Measurements from ENCODE around the gene NOL4.
"Not testable (repeated sequence)": the region's sequence is repeated elsewhere in the genome, so short reads cannot be mapped to it uniquely, and the experiment has no call there.

Gene NOL4, protein sequence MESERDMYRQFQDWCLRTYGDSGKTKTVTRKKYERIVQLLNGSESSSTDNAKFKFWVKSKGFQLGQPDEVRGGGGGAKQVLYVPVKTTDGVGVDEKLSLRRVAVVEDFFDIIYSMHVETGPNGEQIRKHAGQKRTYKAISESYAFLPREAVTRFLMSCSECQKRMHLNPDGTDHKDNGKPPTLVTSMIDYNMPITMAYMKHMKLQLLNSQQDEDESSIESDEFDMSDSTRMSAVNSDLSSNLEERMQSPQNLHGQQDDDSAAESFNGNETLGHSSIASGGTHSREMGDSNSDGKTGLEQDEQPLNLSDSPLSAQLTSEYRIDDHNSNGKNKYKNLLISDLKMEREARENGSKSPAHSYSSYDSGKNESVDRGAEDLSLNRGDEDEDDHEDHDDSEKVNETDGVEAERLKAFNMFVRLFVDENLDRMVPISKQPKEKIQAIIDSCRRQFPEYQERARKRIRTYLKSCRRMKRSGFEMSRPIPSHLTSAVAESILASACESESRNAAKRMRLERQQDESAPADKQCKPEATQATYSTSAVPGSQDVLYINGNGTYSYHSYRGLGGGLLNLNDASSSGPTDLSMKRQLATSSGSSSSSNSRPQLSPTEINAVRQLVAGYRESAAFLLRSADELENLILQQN

DNA sequence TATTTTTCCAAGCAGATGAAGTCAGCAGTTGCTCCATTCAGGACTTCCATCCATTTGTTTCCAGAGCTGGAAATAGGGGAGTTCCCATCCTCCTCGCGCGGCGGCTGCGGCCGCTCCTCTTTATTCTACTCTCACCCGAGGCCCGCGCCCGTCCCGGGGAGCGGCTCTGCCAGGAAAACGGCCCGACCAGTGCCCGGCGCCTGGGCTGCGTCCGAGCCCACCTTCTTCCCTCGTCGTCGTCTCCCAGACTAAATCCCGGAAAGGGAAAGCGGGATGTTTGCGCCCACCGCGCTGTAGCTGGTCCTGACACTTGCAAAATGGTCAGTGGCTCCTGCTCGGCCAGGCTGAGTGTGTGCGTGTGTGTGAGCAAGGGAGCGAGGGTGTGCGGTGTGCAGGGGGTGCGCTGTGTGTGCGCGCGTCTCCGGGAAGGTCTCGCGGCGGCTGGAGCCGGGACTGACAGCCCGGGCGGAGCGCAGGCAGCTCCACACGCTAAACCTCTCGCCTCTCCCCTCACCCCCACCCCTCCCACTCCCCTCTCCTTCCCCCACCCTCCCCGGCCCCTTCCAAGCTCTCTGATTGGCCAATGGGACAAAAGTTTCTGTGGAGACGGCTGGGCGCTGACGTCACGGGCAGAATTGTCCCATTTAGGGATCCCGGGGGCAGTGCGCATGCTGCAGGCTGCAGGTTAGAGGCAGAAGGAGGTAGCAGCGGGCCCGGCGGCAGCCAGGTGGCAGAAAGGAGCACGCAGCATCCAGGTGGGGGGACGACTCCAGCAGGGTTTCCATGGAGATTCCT lies at the start of gene NOL4:
NOL4 (minus strand) TSS at position 491 of the 795 bp plus-strand sequence. CDS start 1,660 bp downstream, outside the sequence.
- no peak for FAIRE-seq

DNA sequence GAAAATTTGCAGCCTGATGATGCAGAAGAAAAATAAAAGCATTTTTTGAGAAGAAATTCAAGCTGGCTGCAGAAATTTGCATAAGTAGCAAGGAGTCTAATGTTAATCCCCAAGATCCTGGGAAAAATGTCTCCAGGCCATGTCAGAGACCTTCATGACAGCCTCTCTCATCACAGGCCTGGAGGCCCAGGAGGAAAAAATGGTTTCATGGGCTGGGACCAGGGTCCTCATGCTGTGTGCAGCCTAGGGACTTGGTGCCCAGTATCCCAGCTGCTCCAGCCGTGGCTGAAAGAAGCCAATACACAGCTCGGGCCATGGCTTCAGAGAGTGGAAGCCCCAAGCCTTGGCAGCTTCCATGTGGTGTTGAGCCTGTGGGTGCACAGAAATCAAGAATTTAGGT lies 41.3 kb upstream of the NOL4 start:
- not testable (repeated sequence) for FAIRE-seq

DNA sequence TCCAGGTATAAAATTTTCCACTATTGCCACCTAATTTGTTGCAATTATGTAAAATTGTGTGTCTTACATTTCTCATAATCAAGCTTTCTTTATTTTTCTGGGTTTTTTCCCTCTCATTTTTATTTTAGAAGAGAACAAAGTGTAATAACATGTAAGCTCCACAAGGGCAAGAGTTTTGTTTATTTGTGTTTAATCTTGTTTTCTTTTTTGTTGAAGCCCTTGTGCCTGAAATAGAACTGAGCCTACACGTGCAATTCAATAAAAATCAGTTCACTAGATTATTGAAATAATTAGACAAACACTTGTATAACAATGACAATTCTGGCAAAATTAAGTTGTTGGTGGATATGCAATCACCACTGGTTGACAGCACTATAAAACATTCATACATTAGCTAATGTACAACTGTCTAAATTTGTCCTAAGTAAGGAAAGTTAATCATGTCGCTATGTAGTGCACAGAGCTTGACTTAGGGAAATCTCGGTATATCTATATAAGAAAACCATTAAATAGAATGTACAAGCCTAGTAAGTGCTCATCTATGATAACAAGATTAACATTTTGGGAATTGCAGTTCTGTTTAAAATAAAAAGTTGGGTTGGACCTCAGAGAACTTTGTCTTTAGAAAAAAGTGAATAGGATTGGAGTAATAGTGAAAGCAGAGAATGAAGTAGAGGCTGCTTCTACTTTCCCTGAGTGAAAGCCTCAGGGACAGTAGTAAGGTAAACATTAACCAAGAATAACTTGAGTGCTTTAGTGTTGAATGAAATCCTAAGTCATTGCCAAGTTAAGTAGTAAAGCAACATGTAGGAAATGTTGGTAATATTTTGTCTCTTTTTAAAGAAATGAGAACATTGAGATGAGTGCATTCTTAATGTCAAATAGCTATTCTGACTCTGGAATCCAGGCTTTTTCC lies 37.4 kb upstream of the NOL4 start:
- FAIRE-seq, result no peak

DNA sequence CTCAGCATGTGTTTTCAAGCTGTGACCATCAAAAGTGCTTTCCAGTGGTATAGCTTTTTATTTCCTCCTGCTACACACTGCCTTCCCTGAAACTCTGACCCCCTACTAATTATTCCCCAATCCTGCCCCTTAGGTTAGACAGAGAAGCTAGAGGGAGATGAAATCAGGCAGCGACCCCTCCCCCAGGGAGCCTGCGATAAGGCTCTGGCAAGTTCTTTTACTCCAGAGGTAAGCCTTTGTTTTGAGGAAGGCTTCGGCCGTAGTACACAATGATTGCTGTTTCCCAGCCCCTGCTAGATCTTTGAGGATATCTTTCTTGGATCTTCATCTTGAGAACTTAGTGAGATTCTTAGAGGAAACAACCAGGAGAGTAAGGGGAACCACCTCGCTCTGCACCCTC lies 33.5 kb upstream of the NOL4 start:
- FAIRE-seq, result no peak

DNA sequence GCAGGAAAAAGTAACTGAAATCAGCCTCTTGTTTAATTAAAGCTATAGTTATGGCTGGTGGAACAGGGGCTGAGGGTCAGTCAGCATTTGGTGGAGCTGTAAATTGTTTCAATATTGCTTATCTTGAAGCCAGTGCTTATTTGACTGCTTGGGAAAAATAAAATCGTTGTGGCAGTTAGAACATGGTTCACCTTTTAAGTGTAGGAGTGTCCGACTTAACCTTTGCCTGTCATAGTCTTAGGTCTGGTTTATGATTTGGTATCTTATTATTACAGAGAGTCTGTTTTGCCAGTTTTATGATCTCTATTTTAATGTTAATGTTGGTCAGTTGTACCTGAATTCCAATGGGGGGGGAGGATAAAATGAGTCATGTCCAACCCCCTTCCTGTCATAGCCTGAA lies 27.2 kb upstream of the NOL4 start:
- FAIRE-seq, result no peak

DNA sequence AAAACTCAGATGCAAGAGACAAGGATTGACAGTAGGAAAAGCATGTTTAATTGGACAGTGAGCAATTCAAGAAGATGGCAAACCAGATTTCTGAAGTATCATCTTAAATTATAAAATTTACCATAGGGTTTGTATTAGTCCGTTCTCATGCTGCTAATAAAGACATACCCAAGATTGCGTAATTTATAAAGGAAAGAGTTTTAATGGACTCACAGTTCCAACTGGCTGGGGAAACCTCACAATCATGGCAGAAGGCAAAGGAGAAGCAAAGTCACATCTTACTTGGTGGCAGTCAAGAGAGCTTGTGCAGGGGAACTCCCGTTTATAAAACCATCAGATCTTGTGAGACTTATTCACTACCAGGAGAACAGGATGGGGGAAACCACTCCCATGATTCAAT lies 24.0 kb upstream of the NOL4 start:
- FAIRE-seq, result no peak

DNA sequence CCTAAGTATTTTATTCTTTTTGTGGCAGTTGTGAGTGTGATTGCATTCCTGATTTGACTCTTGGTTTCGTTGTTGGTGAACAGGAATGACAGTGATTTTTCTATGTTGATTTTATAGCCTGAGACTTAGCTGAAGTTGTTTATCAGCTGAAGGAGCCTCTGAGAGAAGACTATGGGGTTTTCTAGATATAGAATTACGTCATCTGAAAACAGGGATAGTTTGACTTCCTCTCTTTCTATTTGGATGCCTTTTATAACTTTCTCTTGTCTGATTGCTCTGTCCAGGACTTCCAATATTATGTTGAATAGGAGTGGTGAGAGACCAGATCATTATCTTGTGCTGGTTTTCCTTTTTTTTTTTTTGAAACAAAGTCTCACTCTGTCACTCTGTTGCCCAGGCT lies 18.0 kb upstream of the NOL4 start:
- FAIRE-seq, result no peak

DNA sequence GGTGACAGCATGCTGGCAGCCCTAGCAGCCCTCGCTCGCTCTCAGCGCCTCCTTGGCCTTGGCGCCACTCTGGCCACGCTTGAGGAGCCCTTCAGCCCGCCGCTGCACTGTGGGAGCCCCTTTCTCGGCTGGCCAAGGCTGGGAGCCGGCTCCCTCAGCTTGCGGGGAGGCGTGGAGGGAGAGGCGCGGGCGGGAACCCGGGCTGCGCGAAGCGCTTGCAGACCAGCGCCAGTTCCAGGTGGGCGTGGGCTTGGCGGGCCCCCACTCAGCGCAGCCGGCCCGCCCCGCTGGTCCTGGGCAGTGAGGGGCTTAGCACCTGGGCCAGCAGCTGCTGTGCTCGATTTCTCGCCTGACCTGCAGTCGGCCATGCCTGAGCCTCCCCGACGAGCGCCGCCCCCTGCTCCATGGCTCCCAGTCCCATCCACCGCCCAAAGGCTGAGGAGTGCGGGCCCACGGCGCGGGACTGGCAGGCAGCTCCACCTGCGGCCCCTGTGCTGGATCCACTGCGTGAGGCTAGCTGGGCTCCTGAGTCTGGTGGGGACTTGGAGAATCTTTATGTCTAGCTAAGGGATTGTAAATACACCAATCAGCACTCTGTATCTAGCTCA lies 9.2 kb upstream of the NOL4 start:
- not testable (repeated sequence) for FAIRE-seq

DNA sequence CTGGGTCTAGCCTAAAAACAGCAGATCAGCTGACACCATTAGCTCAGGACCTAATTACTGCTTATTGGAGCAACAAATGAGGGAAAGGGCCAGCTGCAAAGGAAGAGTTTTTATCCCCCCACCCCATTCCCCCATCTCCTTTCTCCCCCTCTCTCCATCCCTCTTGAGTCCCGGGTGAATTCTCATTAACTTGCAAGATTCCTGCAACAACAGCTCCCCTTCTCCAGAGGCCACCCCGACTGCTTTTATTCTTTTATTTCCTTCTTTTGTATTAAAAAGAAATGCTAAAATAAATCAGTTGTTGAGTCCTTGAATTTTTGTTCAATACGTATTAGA lies 473 bp upstream of the NOL4 start:
- no peak for FAIRE-seq

DNA sequence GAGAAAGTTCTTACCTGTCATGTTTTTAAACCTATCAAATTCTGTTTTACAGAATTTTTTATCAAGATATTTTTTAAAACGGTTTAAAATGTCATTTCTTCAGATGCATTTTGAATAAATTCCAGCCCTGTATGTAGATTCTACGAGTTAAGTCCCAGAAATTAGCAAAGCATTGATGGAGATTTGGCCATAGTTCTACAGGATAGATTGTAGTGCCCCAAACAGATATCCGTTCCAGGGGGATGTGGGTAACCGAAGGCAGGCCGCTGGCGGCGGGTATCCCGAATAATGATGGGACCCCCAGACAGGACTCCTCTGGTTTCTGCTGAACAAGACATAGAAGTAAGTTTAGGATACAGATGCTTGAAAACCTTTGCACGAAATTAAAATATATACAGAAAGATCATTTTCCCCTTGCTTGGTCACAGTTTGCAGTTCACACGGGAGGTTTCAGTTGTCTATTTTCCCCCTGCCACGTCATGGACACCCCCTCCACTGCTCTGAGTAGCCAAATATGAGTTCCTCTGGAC lies 755 bp downstream of the NOL4 start:
- FAIRE-seq, result no peak

DNA sequence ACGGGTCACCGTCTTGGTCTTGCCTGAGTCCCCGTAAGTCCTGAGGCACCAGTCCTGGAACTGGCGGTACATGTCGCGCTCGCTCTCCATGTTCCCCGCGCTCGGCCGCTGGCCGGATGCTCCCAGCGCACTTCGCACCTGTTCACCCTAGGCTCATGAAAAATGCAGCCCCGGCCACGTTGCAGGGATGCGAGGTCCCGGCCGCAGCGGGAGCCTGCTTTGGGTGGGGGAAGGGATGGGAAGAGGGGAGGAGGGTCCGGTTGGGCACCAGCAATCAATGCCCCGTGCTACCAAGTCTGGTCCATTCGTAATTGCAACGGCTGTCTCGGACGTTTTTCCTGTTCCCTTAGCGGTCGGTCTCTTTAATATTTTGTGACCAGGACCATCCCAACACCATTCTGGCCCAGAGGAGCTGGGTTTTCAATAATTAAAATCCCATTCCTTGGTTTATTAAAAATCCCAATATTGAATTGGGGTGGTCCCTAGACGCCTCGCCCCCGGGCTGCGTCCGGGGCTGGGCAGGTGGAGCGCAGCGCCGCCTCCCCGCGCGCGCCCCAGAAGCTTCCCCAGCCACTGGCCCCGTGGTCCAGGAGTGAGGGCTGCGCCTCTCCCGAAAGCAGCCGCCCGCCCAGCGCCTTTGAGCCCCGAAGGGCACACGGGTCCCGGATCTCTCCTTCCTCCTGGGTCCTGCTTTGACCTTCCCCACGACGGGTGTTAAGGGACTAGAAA lies 1.4 kb downstream of the NOL4 start:
- no peak for FAIRE-seq

DNA sequence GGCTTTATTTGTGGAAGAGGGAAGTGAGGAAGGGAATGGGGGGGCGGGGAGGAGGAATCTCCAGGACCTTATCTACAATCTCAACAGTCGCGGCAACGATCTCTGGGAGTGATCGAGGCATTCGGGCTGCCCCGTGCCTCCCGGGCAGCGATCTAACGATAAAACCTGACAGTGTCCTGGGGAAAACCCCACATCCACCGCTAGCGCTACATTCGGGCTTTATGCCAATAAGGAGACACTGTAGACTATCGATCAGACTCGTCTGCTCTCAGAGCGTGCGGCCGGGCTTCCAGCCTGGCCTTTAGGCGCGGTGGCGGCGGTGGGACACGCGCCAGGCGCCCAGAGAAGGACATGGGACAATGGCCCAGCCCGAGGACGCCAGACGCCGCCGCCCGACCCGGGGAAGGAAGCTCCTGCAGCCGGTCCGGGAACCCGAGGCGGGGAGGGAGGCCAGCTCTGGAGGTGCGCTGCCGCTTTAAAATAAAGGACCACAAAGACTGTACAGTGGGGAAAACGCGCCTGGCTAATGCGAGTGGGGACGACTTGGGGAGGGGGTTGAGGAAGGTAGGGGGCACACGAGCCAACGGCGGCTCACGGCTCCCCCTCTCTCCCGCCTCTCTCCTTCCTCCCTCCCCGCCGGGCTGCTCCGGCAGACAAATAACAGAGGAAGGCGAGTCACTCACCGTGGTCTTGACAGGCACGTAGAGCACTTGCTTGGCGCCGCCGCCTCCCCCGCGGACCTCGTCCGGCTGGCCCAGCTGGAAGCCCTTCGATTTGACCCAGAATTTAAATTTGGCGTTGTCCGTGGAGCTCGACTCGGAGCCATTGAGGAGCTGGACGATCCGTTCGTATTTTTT lies 2.2 kb downstream of the NOL4 start:
- no peak for FAIRE-seq

DNA sequence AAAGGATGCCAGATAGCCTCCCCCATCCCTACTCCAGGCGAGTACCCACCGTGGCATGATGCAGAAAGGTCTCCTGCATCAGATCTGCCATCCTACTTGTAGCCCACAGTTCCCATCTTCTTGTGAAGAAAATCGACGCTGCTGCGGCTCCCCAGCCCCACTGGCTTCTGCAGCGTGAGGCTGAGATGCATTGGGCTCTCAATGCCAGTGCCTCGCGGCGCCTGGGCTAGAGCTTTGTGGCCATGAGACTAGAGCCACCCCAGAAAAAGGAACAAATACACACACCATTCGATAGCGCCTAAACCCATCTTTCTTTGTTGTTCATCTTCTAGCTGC lies 2.8 kb downstream of the NOL4 start:
- FAIRE-seq, result no peak

DNA sequence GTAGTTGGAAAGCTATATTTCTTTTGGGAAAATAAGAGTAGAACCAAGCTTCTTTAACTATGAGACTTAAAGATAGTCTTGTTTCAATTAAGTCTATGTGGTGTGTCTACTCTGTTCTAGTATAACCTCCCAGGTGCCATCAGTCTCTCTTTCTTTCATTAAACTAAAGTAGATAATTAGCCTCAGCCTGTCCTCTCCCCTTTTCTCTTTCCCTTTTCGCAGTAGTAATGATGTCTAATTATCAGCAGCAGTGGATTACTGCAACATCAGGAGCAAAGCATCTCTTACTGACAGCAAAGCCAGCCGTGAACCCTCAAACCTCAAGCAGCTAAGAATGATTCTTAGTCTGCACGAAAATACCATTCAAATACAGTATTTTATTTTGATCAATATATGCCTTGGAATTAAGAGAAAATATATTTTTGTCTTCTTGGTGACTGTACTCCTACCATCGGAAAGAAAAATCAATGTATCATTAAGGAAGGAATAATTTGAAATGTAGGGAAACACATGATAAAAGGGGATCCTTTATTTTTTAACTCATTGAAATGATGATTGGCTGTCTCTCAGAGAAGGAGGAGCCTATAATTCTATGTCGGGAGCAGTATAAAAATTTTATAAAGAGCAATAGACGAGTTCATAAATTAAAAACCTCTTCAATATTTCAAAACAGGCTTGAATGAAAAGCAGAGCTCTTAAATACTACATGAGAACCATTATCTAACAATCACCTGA lies 4.5 kb downstream of the NOL4 start:
- FAIRE-seq, result no peak

DNA sequence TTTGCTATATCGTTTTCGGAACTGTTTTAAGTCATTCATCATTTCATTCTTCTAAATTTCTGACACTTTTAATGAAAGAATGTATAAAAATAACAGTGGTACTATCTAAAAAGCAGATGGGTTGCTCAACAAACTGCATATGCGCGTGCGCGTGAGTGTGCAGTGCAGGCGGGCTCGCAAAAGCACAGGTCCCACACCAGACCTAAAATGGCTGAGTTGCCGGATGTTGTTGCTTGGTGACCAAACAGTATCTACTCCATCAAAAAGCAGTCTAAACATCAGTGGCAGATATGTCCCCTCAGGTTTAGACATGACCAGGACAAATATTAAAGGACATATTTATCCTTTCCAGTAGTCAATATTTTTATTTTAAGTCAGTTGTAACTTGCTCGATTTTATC lies 5.1 kb downstream of the NOL4 start:
- no peak for FAIRE-seq

DNA sequence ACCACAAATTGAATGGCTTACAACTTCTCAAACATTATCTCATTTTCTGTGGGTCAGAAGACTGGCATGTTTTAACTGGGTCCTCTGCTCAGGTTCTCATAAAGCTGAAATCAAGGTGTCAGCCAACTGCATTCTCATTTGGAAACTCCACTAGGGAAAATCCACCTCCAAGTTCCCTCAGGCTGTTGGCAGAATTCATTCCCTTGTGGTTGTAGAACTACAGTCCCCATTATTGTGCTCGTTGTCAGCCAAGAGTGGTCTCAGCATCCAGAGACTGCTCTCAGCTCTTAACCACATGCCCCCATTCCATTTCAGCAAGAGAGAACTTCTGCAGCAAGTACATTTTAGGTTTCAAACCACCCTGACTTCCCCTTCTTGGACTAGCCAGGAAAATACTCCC lies 12.2 kb downstream of the NOL4 start:
- no peak for FAIRE-seq

DNA sequence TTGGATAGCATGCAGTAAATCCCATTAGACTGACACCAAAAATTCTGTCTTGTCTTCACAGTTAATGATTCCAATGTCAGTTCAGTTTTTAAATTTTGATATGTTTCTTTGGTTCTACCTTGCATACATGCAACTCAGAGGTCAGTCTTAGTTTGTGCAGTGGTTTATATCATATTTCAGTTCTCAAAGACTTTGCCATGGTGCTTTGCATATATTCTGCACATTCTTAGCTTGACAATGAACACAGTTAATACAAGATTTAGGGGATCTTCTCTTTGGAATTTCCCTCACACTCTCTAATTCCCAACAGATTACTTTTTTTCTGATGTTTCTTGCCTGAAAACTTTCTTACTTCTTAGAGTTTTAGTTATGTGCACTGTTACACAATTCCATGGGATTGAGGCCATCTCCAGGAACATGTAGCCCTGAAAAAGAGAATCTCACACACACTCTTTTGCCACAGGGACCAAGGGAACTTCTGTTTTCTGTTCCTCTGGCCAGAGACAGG lies 17.3 kb downstream of the NOL4 start:
- FAIRE-seq, result no peak

DNA sequence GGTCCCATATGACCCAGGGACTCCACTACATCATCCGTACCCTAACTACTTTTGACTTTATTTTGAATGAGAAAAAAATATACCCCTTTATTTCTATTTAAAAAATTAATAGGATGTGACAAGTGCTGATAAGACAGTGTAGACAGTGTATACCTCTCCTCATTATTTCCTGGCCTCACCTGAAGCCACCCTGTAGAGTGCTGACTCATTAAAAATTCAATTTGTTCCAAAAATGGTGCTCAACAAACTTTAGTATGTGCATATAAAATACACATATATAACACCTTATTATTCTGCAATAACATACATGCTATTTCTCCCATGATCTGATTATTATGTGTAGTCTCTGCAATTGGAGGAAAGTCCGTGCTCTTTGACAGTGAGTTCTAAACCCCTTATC lies 20.8 kb downstream of the NOL4 start:
- FAIRE-seq, result no peak

DNA sequence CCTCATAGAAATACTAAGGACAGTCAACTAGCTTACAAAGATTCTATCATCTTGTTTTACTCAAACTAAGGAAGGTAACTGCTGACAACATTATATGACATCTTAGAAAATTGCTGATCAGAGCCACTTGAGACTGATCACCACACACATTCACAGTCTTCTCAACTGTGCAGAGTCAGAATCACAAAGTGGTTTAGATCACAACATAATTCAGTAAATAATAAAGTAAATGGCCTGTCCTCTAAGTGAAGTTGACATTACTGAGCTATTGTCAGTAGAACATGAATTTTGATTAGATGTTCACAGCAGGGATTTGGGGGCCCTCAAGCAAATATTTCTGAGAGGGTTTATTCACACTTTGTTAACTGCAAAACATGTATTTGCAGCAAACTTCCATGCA lies 28.5 kb downstream of the NOL4 start:
- no peak for FAIRE-seq

DNA sequence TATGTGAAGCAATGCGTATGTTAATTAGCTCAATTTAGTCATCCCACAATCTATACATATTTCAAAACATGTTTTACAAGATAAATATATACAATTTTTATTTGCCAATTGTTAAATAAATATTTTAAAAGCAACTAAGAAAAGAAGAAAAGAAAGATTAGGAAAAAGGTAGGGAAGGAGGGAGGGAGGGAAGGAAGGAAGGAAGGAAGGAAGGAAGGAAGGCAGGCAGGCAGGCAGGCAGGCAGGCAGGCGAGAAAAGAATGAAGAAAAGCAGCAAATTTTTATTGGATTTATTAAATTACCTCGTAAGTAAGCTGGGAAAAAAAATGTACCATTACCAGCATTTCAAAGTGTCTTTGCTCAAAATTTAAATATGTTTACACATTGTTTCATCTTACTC lies 30.5 kb downstream of the NOL4 start:
- no peak for FAIRE-seq

All from A204.1 (cell line).